NB4 (cell line): ENCODE measurements around the gene SHKBP1.
"Not testable (repeated sequence)": the region's sequence is repeated elsewhere in the genome, so short reads cannot be mapped to it uniquely, and the experiment has no call there.

ENCODE experiments used
- DNase-seq: peaks from one replicate; pipeline ENCODE4 v3.0.0; 2010; ENCODE audit warnings: low read depth
- H3K4me3 ChIP-seq: one replicate; pipeline ENCODE4 v1.5.1; 2011; ENCODE audit warnings: mild to moderate bottlenecking, low read depth, low read length, moderate library complexity
- CTCF ChIP-seq: IDR thresholded peaks from one replicate; pipeline ENCODE4 v1.5.1; 2012; ENCODE audit warnings: low read depth, low read length
- MYC ChIP-seq: IDR thresholded peaks from 2 replicates; pipeline ENCODE4 v1.6.1; 2011; ENCODE audit warnings: low read depth, low read length
- POLR2A ChIP-seq: IDR thresholded peaks from 2 replicates; pipeline ENCODE4 v1.6.1; 2011; ENCODE audit warnings: mild to moderate bottlenecking; ENCODE audit not compliant: insufficient read length; ENCODE audit errors: extremely low read depth
- TF ChIP-seq, protein P1 (sequence below): IDR thresholded peaks from 2 replicates; pipeline ENCODE4 v1.6.1; 2011; ENCODE audit warnings: low read depth, low read length

Gene SHKBP1

DNA sequence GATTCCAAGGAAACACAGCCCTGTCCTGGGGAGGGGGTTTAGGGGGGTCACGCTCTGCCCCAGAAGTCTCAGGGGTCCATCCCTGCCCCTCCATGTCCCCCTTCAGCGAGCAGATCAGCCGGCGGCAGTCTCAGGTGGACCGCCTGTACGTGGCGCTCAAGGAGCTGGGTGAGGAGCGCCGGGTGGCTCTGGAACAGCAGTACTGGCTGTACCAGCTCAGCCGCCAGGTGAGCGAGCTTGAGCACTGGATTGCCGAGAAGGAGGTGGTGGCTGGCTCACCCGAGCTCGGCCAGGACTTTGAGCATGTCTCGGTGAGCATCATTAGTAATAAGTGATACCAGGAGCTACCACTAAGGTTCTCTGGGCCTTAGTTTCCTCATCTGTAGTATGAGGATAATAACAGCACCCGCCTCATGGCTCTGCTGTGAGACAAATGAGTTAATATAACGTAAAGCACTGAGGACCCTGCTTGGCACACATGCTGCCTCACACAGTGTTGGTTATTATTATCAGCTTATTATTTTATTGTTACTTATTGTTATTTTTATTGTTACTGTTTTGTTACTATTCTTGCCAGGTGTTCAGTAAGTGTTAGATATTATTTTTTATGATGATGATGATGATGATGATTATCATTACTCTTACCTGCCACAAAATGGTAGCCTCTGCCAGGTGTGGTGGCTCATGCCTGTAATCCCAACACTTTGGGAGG is 20.5 kb upstream of the SHKBP1 start:
- DNase-seq, result no peak
- no peak overlapping the region for H3K4me3 ChIP-seq
- TF ChIP-seq MYC (no peak), CTCF (no peak), POLR2A (no peak)
- TF ChIP-seq, protein P1, sequence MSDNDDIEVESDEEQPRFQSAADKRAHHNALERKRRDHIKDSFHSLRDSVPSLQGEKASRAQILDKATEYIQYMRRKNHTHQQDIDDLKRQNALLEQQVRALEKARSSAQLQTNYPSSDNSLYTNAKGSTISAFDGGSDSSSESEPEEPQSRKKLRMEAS, result no peak

DNA sequence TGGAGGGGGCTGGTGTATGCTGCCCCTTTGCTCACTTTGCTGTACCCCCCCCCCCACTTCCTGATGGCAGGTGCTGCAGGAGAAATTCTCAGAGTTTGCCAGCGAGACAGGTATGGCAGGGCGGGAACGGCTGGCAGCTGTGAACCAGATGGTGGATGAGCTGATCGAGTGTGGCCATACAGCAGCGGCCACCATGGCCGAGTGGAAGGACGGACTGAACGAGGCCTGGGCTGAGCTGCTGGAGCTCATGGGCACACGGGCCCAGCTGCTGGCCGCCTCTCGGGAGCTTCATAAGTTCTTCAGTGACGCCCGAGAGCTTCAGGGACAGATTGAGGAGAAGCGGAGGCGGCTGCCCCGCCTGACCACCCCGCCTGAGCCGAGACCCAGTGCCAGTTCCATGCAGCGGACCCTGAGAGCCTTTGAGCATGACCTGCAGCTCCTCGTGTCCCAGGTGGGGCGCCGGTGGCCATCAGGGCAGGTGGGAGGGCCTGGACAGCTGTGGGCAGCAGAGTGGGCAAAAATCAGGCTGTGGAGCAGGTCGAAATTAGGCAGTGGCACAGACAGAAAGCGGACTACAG is 19.6 kb upstream of the SHKBP1 start:
- no peak overlapping the region for H3K4me3 ChIP-seq
- no peak for TF ChIP-seq CTCF
- TF ChIP-seq, protein P1, result no peak

DNA sequence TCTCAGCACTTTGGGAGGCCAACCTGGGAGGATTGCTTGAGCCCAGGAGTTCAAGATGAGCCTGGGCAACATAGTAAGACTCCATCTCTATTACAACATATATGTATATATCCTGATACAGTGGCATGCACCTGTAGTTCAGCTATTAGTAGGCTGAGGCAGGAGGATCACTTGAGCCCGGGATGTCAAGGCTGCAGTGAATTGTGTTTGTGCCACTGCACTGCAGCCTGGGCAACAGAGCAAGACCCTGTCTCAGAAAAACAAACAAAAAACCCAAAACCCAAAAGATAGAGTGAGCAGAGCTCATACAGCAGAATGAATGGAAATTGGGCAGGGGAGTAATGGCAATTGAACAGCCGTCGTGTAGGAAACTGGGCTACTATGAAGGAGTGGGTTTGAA is 17.3 kb upstream of the SHKBP1 start:
- no peak for TF ChIP-seq CTCF
- TF ChIP-seq MYC, result no peak
- no peak for TF ChIP-seq POLR2A
- TF ChIP-seq, protein P1, result no peak
- no peak for DNase-seq
- no peak overlapping the region for H3K4me3 ChIP-seq

More for the DNA sequence above, 19.6 kb upstream of the SHKBP1 start:
- DNase-seq, result no peak

GRCh38 chr19:40560092-40560507 is 16.6 kb upstream of the SHKBP1 start:
- no peak overlapping the region for H3K4me3 ChIP-seq
- DNase-seq, result no peak
- TF ChIP-seq, protein P1, result no peak
- TF ChIP-seq MYC (no peak), CTCF (no peak), POLR2A (no peak)

DNA sequence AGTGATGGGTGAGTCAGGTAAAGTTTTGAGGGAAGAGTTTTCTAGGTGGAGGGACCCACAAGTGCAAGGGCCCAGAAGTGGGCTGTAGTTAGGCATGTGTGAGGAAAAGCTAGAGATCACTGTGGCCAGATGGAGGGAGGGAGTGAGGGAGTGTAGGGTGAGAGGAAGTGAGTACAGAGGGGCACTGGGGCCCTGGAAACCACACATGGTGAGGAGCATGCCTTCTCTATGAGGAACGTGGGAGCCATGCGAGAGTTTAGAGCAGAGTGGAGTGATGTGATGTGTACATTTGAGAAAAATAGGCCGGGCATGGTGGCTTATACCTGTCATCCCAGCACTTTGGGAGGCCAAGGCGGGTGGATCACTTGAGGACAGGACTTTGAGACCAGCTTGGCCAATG is 14.7 kb upstream of the SHKBP1 start:
- TF ChIP-seq CTCF (no peak), MYC (peak; percentile 46; the same call in 1 of the 2 replicates), POLR2A (no peak)
- TF ChIP-seq, protein P1, result peak; percentile 69; the same call in 1 of the 2 replicates
- no peak overlapping the region for H3K4me3 ChIP-seq
- DNase-seq, result peak; percentile 59

GRCh38 chr19:40564535-40564934 is 12.1 kb upstream of the SHKBP1 start:
- DNase-seq, H3K4me3 ChIP-seq: not testable (repeated sequence)
